GM12878 (cell line): ENCODE data around the gene LHX6. TPM values are rescaled to one million over a fixed set of nuclear protein-coding genes. Genes with fewer than 3 reads are reported as not detected.

Experiments
- BCLAF1 ChIP-seq: fragments of 450-650 bp; IDR thresholded peaks from 2 replicates; pipeline ENCODE4 v1.6.1; 2017; ENCODE audit warnings: antibody characterized with exemption, mild to moderate bottlenecking, moderate library complexity
- NFYB ChIP-seq: IDR thresholded peaks from 2 replicates; pipeline ENCODE4 v1.6.1; 2011; ENCODE audit warnings: low read depth, mild to moderate bottlenecking, low read length, improper control_type of control experiment, moderate library complexity; ENCODE audit not compliant: insufficient read depth
- NR2F1 ChIP-seq: fragments of 450-650 bp; conservative IDR thresholded peaks from 2 replicates; pipeline ENCODE4 v1.6.1; 2017; ENCODE audit warnings: mild to moderate bottlenecking
- RB1 ChIP-seq: fragments of 450-650 bp; formaldehyde crosslinking; IDR thresholded peaks from 2 replicates; pipeline ENCODE4 v1.6.1; 2017; ENCODE audit warnings: mild to moderate bottlenecking, borderline replicate concordance
- RUNX3 ChIP-seq: IDR thresholded peaks from 2 replicates; pipeline ENCODE4 v1.6.1; 2012; ENCODE audit warnings: low read length, inconsistent platforms
- ZBTB40 ChIP-seq: fragments of 450-650 bp; IDR thresholded peaks from 2 replicates; pipeline ENCODE4 v1.6.1; 2016; ENCODE audit warnings: mild to moderate bottlenecking, moderate library complexity, borderline replicate concordance
- ZNF622 ChIP-seq: fragments of 450-650 bp; IDR thresholded peaks from 2 replicates; pipeline ENCODE4 v1.6.1; 2017; ENCODE audit warnings: mild to moderate bottlenecking, inconsistent platforms
- polyA plus RNA-seq, 11 experiments: library from polyadenylated mRNA; depleted of rRNA in 4 of 11; unstranded in 6 of 11; stranded (reverse) in 5 of 11; fragments of >200 nt; fragmentation: Nextera tagmentation in 4 of 11; fragmentation: Illumina TruSeq in 1 of 11; extraction: Ambion mirVana in 4 of 11; extraction: Trizol in 1 of 11; gene quantifications; 1 replicate in 1 of 11; 2 replicates in 10 of 11; pipeline versions ENCODE4 v1.2.1 to v1.2.3, GENCODE V29; 2011 to 2016; ENCODE audit warnings: inconsistent platforms in 2 of 11, missing spikeins in 2 of 11, low read depth in 1 of 11
- total RNA-seq, 4 experiments: library from RNA; depleted of rRNA in 3 of 4; stranded (reverse); fragments of >200 nt in 3 of 4; fragmentation: Illumina TruSeq in 1 of 4; extraction: Trizol in 1 of 4; gene quantifications; 2 replicates each; pipeline versions ENCODE4 v1.2.1 to v1.2.3, GENCODE V29; 2013 to 2021

The LHX6 gene
- total and polyA plus RNA-seq, 10 of the 15 experiments (the other 5 are each of a cell fraction or from before 2014, with no cell fraction given): not detected

- TF ChIP-seq BCLAF1: no peak
- no peak for TF ChIP-seq ZNF622
- TF ChIP-seq RB1: no peak
- TF ChIP-seq ZBTB40: no peak
- TF ChIP-seq NFYB: no peak
- no peak for TF ChIP-seq RUNX3
- no peak for TF ChIP-seq NR2F1
These were observed 37.2 kb downstream of the LHX6 start (continued) for GRCh38 chr9:122191584-122191983.
